HepG2 (cell line): ENCODE data around the gene UBR4. TPM values are rescaled to one million over a fixed set of nuclear protein-coding genes. Genes with fewer than 3 reads are reported as not detected.

Experiments used
- CHD2 ChIP-seq: IDR thresholded peaks from 2 replicates; pipeline ENCODE4 v1.6.1; 2011; ENCODE audit warnings: low read depth, low read length, improper control_type of control experiment
- DMAP1 ChIP-seq: IDR thresholded peaks from 2 replicates; pipeline ENCODE4 v1.6.1; 2016
- ELF4 ChIP-seq: sonication (generic); formaldehyde crosslinking; IDR thresholded peaks from 2 replicates; pipeline ENCODE4 v1.5.0; 2020; ENCODE audit warnings: missing genetic modification reagents, mild to moderate bottlenecking, moderate library complexity, borderline replicate concordance
- HMG20A ChIP-seq: IDR thresholded peaks from 2 replicates; pipeline ENCODE4 v1.6.1; 2016; ENCODE audit warnings: borderline replicate concordance
- HNRNPK ChIP-seq: fragments of 200-400 bp; formaldehyde crosslinking; IDR thresholded peaks from 2 replicates; pipeline ENCODE4 v1.6.1; 2018; ENCODE audit warnings: low read length, low read depth, moderate library complexity, mild to moderate bottlenecking; ENCODE audit not compliant: poor library complexity, severe bottlenecking
- HNRNPL ChIP-seq: fragments of 200-400 bp; formaldehyde crosslinking; IDR thresholded peaks from 2 replicates; pipeline ENCODE4 v1.6.1; 2017; ENCODE audit warnings: mild to moderate bottlenecking, low read depth, low read length
- KAT7 ChIP-seq: IDR thresholded peaks from 2 replicates; pipeline ENCODE4 v1.6.1; 2018; ENCODE audit warnings: borderline replicate concordance, missing compliant biosample characterization
- MTA3 ChIP-seq: sonication (generic); formaldehyde crosslinking; IDR thresholded peaks from 2 replicates; pipeline ENCODE4 v1.4.0; 2020; ENCODE audit warnings: missing genetic modification reagents
- MYC ChIP-seq: sonication (generic); formaldehyde crosslinking; IDR thresholded peaks from 2 replicates; pipeline ENCODE4 v1.9.0; 2021; ENCODE audit warnings: missing genetic modification reagents, borderline replicate concordance
- NFRKB ChIP-seq: fragments of 450-650 bp; IDR thresholded peaks from 2 replicates; pipeline ENCODE4 v1.6.1; 2017
- NONO ChIP-seq, 2 experiments: fragments of 450-650 bp in 1 of 2; sonication (generic) in 1 of 2; formaldehyde crosslinking in 1 of 2; IDR thresholded peaks in 1 of 2; conservative IDR thresholded peaks in 1 of 2; 2 replicates each; pipeline versions ENCODE4 v1.6.1 to v1.8.0; 2017 to 2022; ENCODE audit warnings: mild to moderate bottlenecking in 1 of 2, missing genetic modification reagents in 1 of 2, moderate library complexity in 1 of 2
- POGZ ChIP-seq: sonication (generic); formaldehyde crosslinking; IDR thresholded peaks from 2 replicates; pipeline ENCODE4 v1.4.0; 2020; ENCODE audit warnings: mild to moderate bottlenecking, missing genetic modification reagents
- POLR2A ChIP-seq, 2 experiments: IDR thresholded peaks; 2 replicates each; pipeline ENCODE4 v1.6.1; 2011; ENCODE audit warnings: low read depth in 2 of 2, low read length in 2 of 2, mild to moderate bottlenecking in 1 of 2, moderate library complexity in 1 of 2; ENCODE audit not compliant: insufficient read depth in 1 of 2
- POLR2G ChIP-seq: fragments of 200-400 bp; formaldehyde crosslinking; IDR thresholded peaks from 2 replicates; pipeline ENCODE4 v1.6.1; 2018; ENCODE audit warnings: mild to moderate bottlenecking, low read depth, low read length, moderate library complexity
- RXRB ChIP-seq: IDR thresholded peaks from 2 replicates; pipeline ENCODE4 v1.6.1; 2016; ENCODE audit warnings: borderline replicate concordance, missing genetic modification reagents, missing compliant biosample characterization
- SALL2 ChIP-seq: sonication (generic); formaldehyde crosslinking; IDR thresholded peaks from 2 replicates; pipeline ENCODE4 v1.8.1; 2023; ENCODE audit warnings: mild to moderate bottlenecking, missing genetic modification reagents, inconsistent platforms
- SNAPC2 ChIP-seq: sonication (generic); formaldehyde crosslinking; IDR thresholded peaks from 2 replicates; pipeline ENCODE4 v1.8.1; 2022; ENCODE audit warnings: mild to moderate bottlenecking, missing genetic modification reagents
- SP2 ChIP-seq: sonication (generic); formaldehyde crosslinking; IDR thresholded peaks from 2 replicates; pipeline ENCODE4 v1.5.1; 2020; ENCODE audit warnings: mild to moderate bottlenecking, missing genetic modification reagents
- ZFP90 ChIP-seq: sonication (generic); formaldehyde crosslinking; IDR thresholded peaks from 2 replicates; pipeline ENCODE4 v1.8.0; 2022; ENCODE audit warnings: missing genetic modification reagents, mild to moderate bottlenecking, inconsistent platforms, borderline replicate concordance
- ZNF501 ChIP-seq: sonication (generic); formaldehyde crosslinking; IDR thresholded peaks from 2 replicates; pipeline ENCODE4 v1.5.1; 2020; ENCODE audit warnings: mild to moderate bottlenecking, moderate library complexity, missing genetic modification reagents
- ZNF7 ChIP-seq: IDR thresholded peaks from 2 replicates; pipeline ENCODE4 v1.6.1; 2016; ENCODE audit warnings: missing biosample characterization, missing genetic modification reagents
- ZNF737 ChIP-seq: sonication (generic); formaldehyde crosslinking; IDR thresholded peaks from 2 replicates; pipeline ENCODE4 v1.5.0; 2020; ENCODE audit warnings: missing genetic modification reagents, mild to moderate bottlenecking, borderline replicate concordance
- polyA plus RNA-seq, 8 experiments: library from polyadenylated mRNA; depleted of rRNA in 3 of 8; stranded (reverse) in 7 of 8; unstranded in 1 of 8; fragments of >200 nt; fragmentation: Illumina TruSeq in 4 of 8; extraction: Trizol in 4 of 8; gene quantifications; 2 replicates each; pipeline versions ENCODE4 v1.2.1 to v1.2.3, GENCODE V29; 2011 to 2016; ENCODE audit warnings: low read depth in 4 of 8, missing spikeins in 1 of 8, mixed read lengths in 1 of 8; ENCODE audit not compliant: insufficient read depth in 1 of 8
- total RNA-seq, 5 experiments: library from RNA; depleted of rRNA; stranded (reverse); fragments of >200 nt; fragmentation: Illumina TruSeq; extraction: Trizol; gene quantifications; 2 replicates each; pipeline ENCODE4 v1.2.3, GENCODE V29; 2016; ENCODE audit warnings: low read depth in 1 of 5
- TF ChIP-seq, protein P1 (sequence below): IDR thresholded peaks from 2 replicates; pipeline ENCODE4 v1.6.1; 2016; ENCODE audit warnings: low read depth, control low read depth
- TF ChIP-seq, protein P2 (sequence below): IDR thresholded peaks from 2 replicates; pipeline ENCODE4 v1.6.1; 2016; ENCODE audit warnings: missing genetic modification reagents, missing compliant biosample characterization
- TF ChIP-seq, protein P3 (sequence below): sonication (generic); formaldehyde crosslinking; IDR thresholded peaks from 2 replicates; pipeline ENCODE4 v1.5.1; 2020; ENCODE audit warnings: missing genetic modification reagents, mild to moderate bottlenecking, borderline replicate concordance
- TF ChIP-seq, protein P4 (sequence below): sonication (generic); formaldehyde crosslinking; IDR thresholded peaks from 2 replicates; pipeline ENCODE4 v1.5.0; 2020; ENCODE audit warnings: mild to moderate bottlenecking, low read depth, missing genetic modification reagents, borderline replicate concordance
- TF ChIP-seq, protein P5 (sequence below): IDR thresholded peaks from 2 replicates; pipeline ENCODE4 v1.6.1; 2016; ENCODE audit warnings: control low read depth

UBR4 gene
- total and polyA plus RNA-seq, 2 of the 13 experiments (the other 11 are each of a cell fraction or from before 2014, with no cell fraction given) = 59.1 to 106 TPM

DNA sequence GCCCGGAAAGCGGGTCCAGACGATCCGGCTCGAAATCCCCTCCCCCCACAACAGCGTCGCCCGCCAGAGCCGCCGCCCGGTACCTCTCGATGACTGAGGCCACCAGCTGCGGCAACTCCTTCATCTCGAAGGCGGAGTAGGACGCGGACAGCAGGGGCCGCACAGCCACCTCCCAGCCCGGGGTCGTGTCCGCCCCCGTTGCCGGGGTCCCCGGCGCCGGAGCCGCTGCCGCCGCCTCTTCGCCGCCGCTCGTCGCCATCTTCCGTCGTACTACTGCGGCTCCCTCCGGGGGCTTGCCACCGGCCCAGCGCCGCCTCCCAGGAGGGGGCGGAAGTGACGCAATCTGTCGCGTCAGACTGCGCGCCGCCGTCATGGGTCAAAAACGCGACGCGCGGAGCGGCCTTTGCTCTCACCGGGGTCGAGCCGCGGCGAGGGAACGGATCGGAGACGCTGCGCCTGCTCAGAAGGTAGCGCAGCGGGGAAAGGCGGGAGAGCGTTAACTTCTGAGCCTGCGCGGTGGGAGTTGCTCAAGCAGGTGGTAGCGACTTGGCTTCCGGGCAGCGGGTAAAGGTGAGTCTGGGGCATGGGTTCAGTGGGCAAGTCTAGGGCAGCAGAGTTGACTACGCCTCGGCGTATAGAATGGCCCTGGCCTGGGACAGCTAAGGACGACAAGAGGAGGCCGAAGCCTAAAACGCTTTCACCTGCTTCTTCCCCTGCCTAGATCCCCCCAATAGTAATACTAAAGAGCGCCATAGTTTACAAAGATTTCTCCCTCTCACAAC is at the start of gene UBR4 (continued):
- TF ChIP-seq HNRNPL (peak; percentile 96), ELF4 (CRISPR knock-in tag) (peak; percentile 40; the same call in 1 of the 2 replicates), ZNF501 (CRISPR knock-in tag) (peak; percentile 94), MYC (CRISPR knock-in tag) (peak; percentile 95), ZNF7 (no peak), SP2 (CRISPR knock-in tag) (peak; percentile 61; the same call in 1 of the 2 replicates), NFRKB (no peak), POLR2G (peak; percentile 90), DMAP1 (CRISPR knock-in tag) (peak; percentile 81), SALL2 (CRISPR knock-in tag) (peak; percentile 94), KAT7 (CRISPR knock-in tag) (no peak; the same call in 1 of the 2 replicates), RXRB (CRISPR knock-in tag) (peak; percentile 79; the same call in 1 of the 2 replicates), POLR2A (IDR thresholded peaks at IDR 0.05; ENCODE audit: insufficient read depth in 1 of 2, low read depth in 2 of 2, low read length in 2 of 2) (peak; percentile 86 to 93), HMG20A (CRISPR knock-in tag) (no peak), HNRNPK (peak; percentile 36), ZFP90 (CRISPR knock-in tag) (peak; percentile 84), ZNF737 (CRISPR knock-in tag) (no peak; the same call in 1 of the 2 replicates), CHD2 (0 out of 2 replicates have a peak, but pooled peaks have one; percentile 7), SNAPC2 (peak; percentile 29; the same call in 1 of the 2 replicates), MTA3 (CRISPR knock-in tag) (no peak), POGZ (CRISPR knock-in tag) (peak; percentile 95), NONO (IDR thresholded peaks at IDR 0.05) (no peak), NONO (CRISPR knock-in tag; conservative IDR thresholded peaks at IDR 0.05) (peak; percentile 96)
- TF ChIP-seq, protein P1, sequence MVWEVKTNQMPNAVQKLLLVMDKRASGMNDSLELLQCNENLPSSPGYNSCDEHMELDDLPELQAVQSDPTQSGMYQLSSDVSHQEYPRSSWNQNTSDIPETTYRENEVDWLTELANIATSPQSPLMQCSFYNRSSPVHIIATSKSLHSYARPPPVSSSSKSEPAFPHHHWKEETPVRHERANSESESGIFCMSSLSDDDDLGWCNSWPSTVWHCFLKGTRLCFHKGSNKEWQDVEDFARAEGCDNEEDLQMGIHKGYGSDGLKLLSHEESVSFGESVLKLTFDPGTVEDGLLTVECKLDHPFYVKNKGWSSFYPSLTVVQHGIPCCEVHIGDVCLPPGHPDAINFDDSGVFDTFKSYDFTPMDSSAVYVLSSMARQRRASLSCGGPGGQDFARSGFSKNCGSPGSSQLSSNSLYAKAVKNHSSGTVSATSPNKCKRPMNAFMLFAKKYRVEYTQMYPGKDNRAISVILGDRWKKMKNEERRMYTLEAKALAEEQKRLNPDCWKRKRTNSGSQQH = 0 out of 2 replicates have a peak, but pooled peaks have one; percentile 60
- TF ChIP-seq, protein P2, sequence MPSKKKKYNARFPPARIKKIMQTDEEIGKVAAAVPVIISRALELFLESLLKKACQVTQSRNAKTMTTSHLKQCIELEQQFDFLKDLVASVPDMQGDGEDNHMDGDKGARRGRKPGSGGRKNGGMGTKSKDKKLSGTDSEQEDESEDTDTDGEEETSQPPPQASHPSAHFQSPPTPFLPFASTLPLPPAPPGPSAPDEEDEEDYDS = peak; percentile 93
- TF ChIP-seq, protein P3, sequence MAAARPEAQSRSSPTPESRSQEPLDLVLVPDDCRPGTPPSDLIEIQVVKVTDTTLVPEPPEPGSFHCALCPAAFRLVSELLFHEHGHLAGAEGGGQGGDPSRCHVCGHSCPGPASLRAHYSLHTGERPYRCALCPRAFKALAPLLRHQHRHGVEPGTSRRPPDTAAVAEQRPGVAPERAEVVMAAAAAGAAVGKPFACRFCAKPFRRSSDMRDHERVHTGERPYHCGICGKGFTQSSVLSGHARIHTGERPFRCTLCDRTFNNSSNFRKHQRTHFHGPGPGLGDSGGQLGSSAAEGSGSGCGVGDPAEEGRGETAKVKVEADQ (CRISPR knock-in tag) = peak; percentile 69; the same call in 1 of the 2 replicates
- TF ChIP-seq, protein P4, sequence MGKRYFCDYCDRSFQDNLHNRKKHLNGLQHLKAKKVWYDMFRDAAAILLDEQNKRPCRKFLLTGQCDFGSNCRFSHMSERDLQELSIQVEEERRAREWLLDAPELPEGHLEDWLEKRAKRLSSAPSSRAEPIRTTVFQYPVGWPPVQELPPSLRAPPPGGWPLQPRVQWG = no peak
- TF ChIP-seq, protein P5, sequence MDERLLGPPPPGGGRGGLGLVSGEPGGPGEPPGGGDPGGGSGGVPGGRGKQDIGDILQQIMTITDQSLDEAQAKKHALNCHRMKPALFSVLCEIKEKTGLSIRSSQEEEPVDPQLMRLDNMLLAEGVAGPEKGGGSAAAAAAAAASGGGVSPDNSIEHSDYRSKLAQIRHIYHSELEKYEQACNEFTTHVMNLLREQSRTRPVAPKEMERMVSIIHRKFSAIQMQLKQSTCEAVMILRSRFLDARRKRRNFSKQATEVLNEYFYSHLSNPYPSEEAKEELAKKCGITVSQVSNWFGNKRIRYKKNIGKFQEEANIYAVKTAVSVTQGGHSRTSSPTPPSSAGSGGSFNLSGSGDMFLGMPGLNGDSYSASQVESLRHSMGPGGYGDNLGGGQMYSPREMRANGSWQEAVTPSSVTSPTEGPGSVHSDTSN (CRISPR knock-in tag) = no peak
